HepG2 (cell line): ENCODE data around the gene KLHDC4. TPM values are rescaled to one million over a fixed set of nuclear protein-coding genes. Genes with fewer than 3 reads are reported as not detected.

Source experiments
- FOSL2 ChIP-seq: sonication (generic); formaldehyde crosslinking; IDR thresholded peaks from 2 replicates; pipeline ENCODE4 v1.4.0; 2020; ENCODE audit warnings: missing genetic modification reagents
- FOXO4 ChIP-seq: sonication (generic); formaldehyde crosslinking; conservative IDR thresholded peaks from 2 replicates; pipeline ENCODE4 v1.8.1; 2023; ENCODE audit warnings: missing genetic modification reagents
- GABPA ChIP-seq, 2 experiments: IDR thresholded peaks; 2 replicates each; pipeline ENCODE4 v1.6.1; 2011 to 2016; ENCODE audit warnings: low read depth in 2 of 2, low read length in 1 of 2, missing biosample characterization in 1 of 2, missing genetic modification characterization in 1 of 2
- HDAC1 ChIP-seq: sonication (generic); formaldehyde crosslinking; IDR thresholded peaks from 2 replicates; pipeline ENCODE4 v1.5.1; 2020; ENCODE audit warnings: mild to moderate bottlenecking, missing genetic modification reagents
- HNF1B ChIP-seq: sonication (generic); formaldehyde crosslinking; IDR thresholded peaks from 2 replicates; pipeline ENCODE4 v1.5.1; 2020; ENCODE audit warnings: mild to moderate bottlenecking, moderate library complexity, missing genetic modification reagents
- IRF2 ChIP-seq: IDR thresholded peaks from 2 replicates; pipeline ENCODE4 v1.6.1; 2018; ENCODE audit warnings: missing genetic modification reagents, missing compliant biosample characterization
- JUNB ChIP-seq: sonication (generic); formaldehyde crosslinking; IDR thresholded peaks from 2 replicates; pipeline ENCODE4 v1.8.0; 2022; ENCODE audit warnings: missing genetic modification reagents, mild to moderate bottlenecking, borderline replicate concordance
- KDM3A ChIP-seq: IDR thresholded peaks from 2 replicates; pipeline ENCODE4 v1.6.1; 2018; ENCODE audit warnings: low read depth, missing compliant biosample characterization
- LCORL ChIP-seq, 2 experiments: fragments of 450-650 bp in 1 of 2; sonication (generic) in 1 of 2; formaldehyde crosslinking in 1 of 2; IDR thresholded peaks; 2 replicates each; pipeline versions ENCODE4 v1.5.0 to v1.6.1; 2017 to 2020; ENCODE audit warnings: antibody characterized with exemption in 1 of 2, missing genetic modification reagents in 1 of 2
- MIXL1 ChIP-seq: IDR thresholded peaks from 2 replicates; pipeline ENCODE4 v1.6.1; 2016
- NR2F6 ChIP-seq, 2 experiments: IDR thresholded peaks; 2 replicates each; pipeline ENCODE4 v1.6.1; 2016; ENCODE audit warnings: antibody characterized with exemption in 1 of 2, mild to moderate bottlenecking in 1 of 2
- PHF8 ChIP-seq: sonication (generic); formaldehyde crosslinking; IDR thresholded peaks from 2 replicates; pipeline ENCODE4 v1.5.0; 2020; ENCODE audit warnings: missing genetic modification reagents
- POLR2AphosphoS5 ChIP-seq: IDR thresholded peaks from 2 replicates; pipeline ENCODE4 v1.6.1; 2012; ENCODE audit warnings: low read depth, low read length
- SOX13 ChIP-seq, 3 experiments: fragments of 450-650 bp in 1 of 3; sonication (generic) in 1 of 3; formaldehyde crosslinking in 1 of 3; IDR thresholded peaks in 2 of 3; conservative IDR thresholded peaks in 1 of 3; 2 replicates each; pipeline versions ENCODE4 v1.5.0 to v1.6.1; 2016 to 2020; ENCODE audit warnings: antibody characterized with exemption in 1 of 3, mild to moderate bottlenecking in 1 of 3, missing compliant biosample characterization in 1 of 3, missing genetic modification reagents in 1 of 3, moderate library complexity in 1 of 3
- SRSF4 ChIP-seq: fragments of 200-400 bp; formaldehyde crosslinking; IDR thresholded peaks from one replicate; pipeline ENCODE4 v1.6.1; 2018; ENCODE audit warnings: mild to moderate bottlenecking, low read depth, low read length, moderate library complexity; ENCODE audit not compliant: poor library complexity, severe bottlenecking
- TEAD3 ChIP-seq: optimal IDR thresholded peaks from 2 replicates; pipeline ENCODE3; 2016; ENCODE audit warnings: borderline replicate concordance
- TFAP4 ChIP-seq: sonication (generic); IDR thresholded peaks from 2 replicates; pipeline ENCODE4 v1.6.1; 2016; ENCODE audit warnings: low read depth, borderline replicate concordance
- ZBTB25 ChIP-seq: IDR thresholded peaks from 2 replicates; pipeline ENCODE4 v1.6.1; 2018; ENCODE audit warnings: missing genetic modification reagents
- ZNF317 ChIP-seq: sonication (generic); formaldehyde crosslinking; IDR thresholded peaks from 2 replicates; pipeline ENCODE4 v1.5.0; 2020; ENCODE audit warnings: mild to moderate bottlenecking, missing genetic modification reagents
- ZNF570 ChIP-seq: sonication (generic); formaldehyde crosslinking; IDR thresholded peaks from 2 replicates; pipeline ENCODE4 v1.4.0; 2020; ENCODE audit warnings: mild to moderate bottlenecking, missing genetic modification reagents, borderline replicate concordance
- ZNF75D ChIP-seq: sonication (generic); formaldehyde crosslinking; IDR thresholded peaks from 2 replicates; pipeline ENCODE4 v1.8.1; 2023; ENCODE audit warnings: missing genetic modification reagents, mild to moderate bottlenecking, borderline replicate concordance
- ZSCAN9 ChIP-seq: IDR thresholded peaks from 2 replicates; pipeline ENCODE4 v1.6.1; 2016; ENCODE audit warnings: borderline replicate concordance
- ZZZ3 ChIP-seq: sonication (generic); formaldehyde crosslinking; IDR thresholded peaks from 2 replicates; pipeline ENCODE4 v1.4.0; 2020; ENCODE audit warnings: missing genetic modification reagents, mild to moderate bottlenecking, borderline replicate concordance
- polyA plus RNA-seq, 8 experiments: library from polyadenylated mRNA; depleted of rRNA in 3 of 8; stranded (reverse) in 7 of 8; unstranded in 1 of 8; fragments of >200 nt; fragmentation: Illumina TruSeq in 4 of 8; extraction: Trizol in 4 of 8; gene quantifications; 2 replicates each; pipeline versions ENCODE4 v1.2.1 to v1.2.3, GENCODE V29; 2011 to 2016; ENCODE audit warnings: low read depth in 4 of 8, missing spikeins in 1 of 8, mixed read lengths in 1 of 8; ENCODE audit not compliant: insufficient read depth in 1 of 8
- total RNA-seq, 5 experiments: library from RNA; depleted of rRNA; stranded (reverse); fragments of >200 nt; fragmentation: Illumina TruSeq; extraction: Trizol; gene quantifications; 2 replicates each; pipeline ENCODE4 v1.2.3, GENCODE V29; 2016; ENCODE audit warnings: low read depth in 1 of 5

Gene KLHDC4
- total and polyA plus RNA-seq, 2 of the 13 experiments (the other 11 are each of a cell fraction or from before 2014, with no cell fraction given), result 18.7 to 31.8 TPM

- TF ChIP-seq ZSCAN9 (CRISPR knock-in tag), result 0 out of 2 replicates have a peak, but pooled peaks have one; percentile 61
- TF ChIP-seq HDAC1 (CRISPR knock-in tag), result peak; percentile 67; the same call in 1 of the 2 replicates
- TF ChIP-seq ZBTB25 (CRISPR knock-in tag), result no peak
- TF ChIP-seq GABPA (IDR thresholded peaks at IDR 0.05; ENCODE audit: low read depth, low read length), result no peak
- TF ChIP-seq GABPA (CRISPR knock-in tag; IDR thresholded peaks at IDR 0.05; ENCODE audit: low read depth), result peak; percentile 38; the same call in 1 of the 2 replicates
- 0 out of 2 replicates have a peak, but pooled peaks have one; percentile 38 for TF ChIP-seq HNF1B (CRISPR knock-in tag)
- TF ChIP-seq SOX13 (IDR thresholded peaks at IDR 0.05), result no peak
- TF ChIP-seq SOX13 (CRISPR knock-in tag; conservative IDR thresholded peaks at IDR 0.05 in 1 of 2, IDR thresholded peaks at IDR 0.05 in 1 of 2), result peak in 1 of 2 experiments; percentile 25; a peak in 1 of 4 replicates
- TF ChIP-seq ZNF75D (CRISPR knock-in tag), result no peak
- TF ChIP-seq FOXO4, result no peak
- TF ChIP-seq PHF8, result no peak
- TF ChIP-seq SRSF4, result no peak
- peak; percentile 14; the same call in 1 of the 2 replicates for TF ChIP-seq IRF2 (CRISPR knock-in tag)
- no peak for TF ChIP-seq POLR2AphosphoS5
- no peak for TF ChIP-seq ZNF317
- no peak for TF ChIP-seq LCORL (IDR thresholded peaks at IDR 0.05)
- TF ChIP-seq LCORL (CRISPR knock-in tag; IDR thresholded peaks at IDR 0.05), result peak; percentile 87
- TF ChIP-seq TEAD3 (CRISPR knock-in tag), result peak; percentile 27
- peak; percentile 43; the same call in 1 of the 2 replicates for TF ChIP-seq TFAP4
- TF ChIP-seq ZZZ3 (CRISPR knock-in tag), result 0 out of 2 replicates have a peak, but pooled peaks have one; percentile 26
- TF ChIP-seq FOSL2 (CRISPR knock-in tag), result peak; percentile 97
- no peak for TF ChIP-seq ZNF570 (CRISPR knock-in tag)
- 0 out of 2 replicates have a peak, but pooled peaks have one; percentile 14 for TF ChIP-seq MIXL1 (CRISPR knock-in tag)
- 0 out of 2 replicates have a peak, but pooled peaks have one; percentile 17 for TF ChIP-seq NR2F6 (IDR thresholded peaks at IDR 0.05)
- TF ChIP-seq NR2F6 (CRISPR knock-in tag; IDR thresholded peaks at IDR 0.05), result peak; percentile 31; the same call in 1 of the 2 replicates
- TF ChIP-seq JUNB (CRISPR knock-in tag), result peak; percentile 89
- no peak for TF ChIP-seq KDM3A
Measured at GRCh38 chr16:87809150-87809902, 43.5 kb upstream of the KLHDC4 start (continued).
